ENCODE data around the gene STN1. TPM values are rescaled to one million over a fixed set of nuclear protein-coding genes. Genes with fewer than 3 reads are reported as not detected.

STN1 gene
- total RNA-seq, 2 experiments from 2014 or later, result 53.7 to 58.5 TPM

Other genes starting within 250 kb of the STN1 start
- gene SH3PXD2A, start 62.6 kb downstream of the STN1 start, total RNA-seq, result 10 to 100 TPM; 14.8 to 16.0 TPM
- gene SLK, start 49.0 kb upstream of the STN1 start, total RNA-seq, result 10 to 100 TPM; 37.9 to 38.4 TPM
- gene COL17A1, start 167.7 kb upstream of the STN1 start, total RNA-seq, result not detected
- 10 to 100 TPM; 13.3 to 15.7 TPM for gene SFR1, start 204.0 kb upstream of the STN1 start, total RNA-seq

All from activated naive CD8-positive, alpha-beta T cell treated with anti-CD3 and anti-CD28 coated beads, Interleukin-2, amount 10 ng/mL, durations not matched to agents 7 days and 5 days (primary cell).